Panc1 (cell line): ENCODE data around the gene FCAMR. TPM values are rescaled to one million over a fixed set of nuclear protein-coding genes. Genes with fewer than 3 reads are reported as not detected.

Source experiments
- ATAC-seq: fragments of 200-7000 bp; cut with Tn5 transposase; 2 replicates; pipeline ENCODE4 v1.9.1; 2020; ENCODE audit warnings: mild to moderate bottlenecking, moderate library complexity
- BruUV-seq: library from RNA; stranded (reverse); fragments of 400-500 nt; replicated peaks from 2 replicates; lab custom pipeline; 2021; lab: Mats Ljungman, UMichigan
- CTCF ChIA-PET: fragments of 300-600 bp; sonication (Branson Sonifier 250); formaldehyde crosslinking; loops from one replicate; lab custom pipeline; 2022; ENCODE audit warnings: antibody characterized with exemption; lab: Charles Lee
- POLR2A ChIA-PET: fragments of 300-600 bp; sonication (Branson Sonifier 250); formaldehyde crosslinking; loops from one replicate; lab custom pipeline; 2022; ENCODE audit warnings: antibody characterized with exemption; lab: Charles Lee
- DNase-seq: peaks from one replicate; pipeline ENCODE4 v3.0.0-alpha.2; 2010; ENCODE audit warnings: low read depth, low spot score
- H3K27ac ChIP-seq: 2 replicates; pipeline ENCODE4 v1.5.1; 2011; ENCODE audit warnings: mild to moderate bottlenecking, low read length, inconsistent platforms
- H3K27me3 ChIP-seq: fragments of 200-500 bp; sonication (Bioruptor generic); 2 replicates; pipeline ENCODE4 v1.6.0; 2014; ENCODE audit warnings: low read length, inconsistent platforms; ENCODE audit not compliant: control insufficient read depth, insufficient read depth
- H3K36me3 ChIP-seq: fragments of 200-500 bp; sonication (Bioruptor generic); 2 replicates; pipeline ENCODE4 v1.5.1; 2014; ENCODE audit warnings: inconsistent platforms, mild to moderate bottlenecking, low read length, moderate library complexity; ENCODE audit not compliant: control insufficient read depth, insufficient read depth
- H3K4me1 ChIP-seq: 2 replicates; pipeline ENCODE4 v1.5.1; 2011; ENCODE audit warnings: inconsistent platforms, mild to moderate bottlenecking, low read length, moderate library complexity; ENCODE audit not compliant: control insufficient read depth, insufficient read depth
- H3K4me3 ChIP-seq, 2 experiments: 2 replicates each; pipeline ENCODE4 v1.5.1; 2011 to 2012; ENCODE audit warnings: low read depth in 2 of 2, low read length in 2 of 2, mild to moderate bottlenecking in 2 of 2, inconsistent platforms in 1 of 2, moderate library complexity in 1 of 2
- H3K9me3 ChIP-seq: fragments of 200-500 bp; sonication (Bioruptor generic); 2 replicates; pipeline ENCODE4 v1.5.1; 2014; ENCODE audit warnings: low read depth, mild to moderate bottlenecking, inconsistent platforms, low read length, moderate library complexity; ENCODE audit not compliant: control insufficient read depth, insufficient read depth
- CTCF ChIP-seq: fragments of 450-650 bp; IDR thresholded peaks from 2 replicates; pipeline ENCODE4 v1.5.1; 2017; ENCODE audit warnings: mild to moderate bottlenecking
- POLR2AphosphoS5 ChIP-seq: IDR thresholded peaks from 2 replicates; pipeline ENCODE4 v1.6.1; 2012; ENCODE audit warnings: mild to moderate bottlenecking, low read depth, low read length, moderate library complexity
- REST ChIP-seq, 2 experiments: IDR thresholded peaks; 2 replicates each; pipeline ENCODE4 v1.6.1; 2011 to 2012; ENCODE audit warnings: low read depth in 2 of 2, control low read depth in 1 of 2, low read length in 1 of 2, mild to moderate bottlenecking in 1 of 2, moderate library complexity in 1 of 2; ENCODE audit not compliant: insufficient read depth in 1 of 2
- SIN3A ChIP-seq: IDR thresholded peaks from 2 replicates; pipeline ENCODE4 v1.6.1; 2012; ENCODE audit warnings: low read depth, mild to moderate bottlenecking, low read length, moderate library complexity, borderline replicate concordance; ENCODE audit not compliant: insufficient read depth
- TCF7L2 ChIP-seq: IDR thresholded peaks from 2 replicates; pipeline ENCODE4 v1.6.1; 2011; ENCODE audit warnings: mild to moderate bottlenecking, low read depth, low read length, inconsistent platforms
- in situ Hi-C: cut with HindIII; loops from 2 replicates; pipeline ENCODE4 v1.10.0; 2016; ENCODE audit warnings: low sequenced_read_pairs, low pct_unique_long_range_greater_than_20kb
- intact Hi-C: fragments of 100-400 bp; cut with micrococcal nuclease; formaldehyde crosslinking; loops from one replicate; pipeline ENCODE4 v1.10.0; 2022; ENCODE audit not compliant: unreplicated experiment
- total RNA-seq: library from RNA; stranded (reverse); gene quantifications from one replicate; pipeline ENCODE4 v1.2.1, GENCODE V29; 2021; ENCODE audit not compliant: unreplicated experiment

The FCAMR gene
- total RNA-seq, 1 experiment from 2014 or later, result not detected

- no peak for DNase-seq
- intact Hi-C loops (no loop called here), in situ Hi-C loops (no loop called here)
- Histone ChIP-seq H3K27me3 (no peaks in the 10 kb centered on the region), H3K9me3 (no peaks in the 10 kb centered on the region), H3K4me3 (no peak overlapping the region), H3K27ac (no peak overlapping the region), H3K36me3 (no peaks in the 10 kb centered on the region), H3K4me1 (no peaks in the 10 kb centered on the region)
- POLR2A ChIA-PET, result no interaction called here
- no TSS peak for BruUV-seq
- TF ChIP-seq SIN3A (no peak), CTCF (no peak), POLR2AphosphoS5 (no peak)
- CTCF ChIA-PET, result no interaction called here
- ATAC-seq, result no peak
Measured at GRCh38 chr1:206951318-206952100, 18.8 kb downstream of the FCAMR start.

- Histone ChIP-seq H3K27ac (no peak overlapping the region), H3K27me3 (0 out of 2 replicates have a peak, but pooled peaks cover 2% of the 10 kb centered on the region), H3K4me3 (no peak overlapping the region), H3K9me3 (no peaks in the 10 kb centered on the region), H3K36me3 (no peaks in the 10 kb centered on the region), H3K4me1 (no peaks in the 10 kb centered on the region)
- BruUV-seq, result no TSS peak
- POLR2A ChIA-PET, result no interaction called here
- CTCF ChIA-PET, result no interaction called here
- no peak for ATAC-seq
- intact Hi-C loops (no loop called here), in situ Hi-C loops (no loop called here)
- DNase-seq, result no peak
- TF ChIP-seq TCF7L2 (no peak), CTCF (no peak), REST (IDR thresholded peaks at IDR 0.05; ENCODE audit: insufficient read depth in 1 of 2, low read depth in 2 of 2, low read length in 1 of 2) (no peak), SIN3A (no peak), POLR2AphosphoS5 (no peak)
Measured at GRCh38 chr1:206949641-206950040, 20.6 kb downstream of the FCAMR start.
